ENCODE results near the gene CD6.

CD6 gene

GRCh38 chr11:60924906-60925853, 46.3 kb upstream of the CD6 start:
- TF ChIP-seq, protein P1, sequence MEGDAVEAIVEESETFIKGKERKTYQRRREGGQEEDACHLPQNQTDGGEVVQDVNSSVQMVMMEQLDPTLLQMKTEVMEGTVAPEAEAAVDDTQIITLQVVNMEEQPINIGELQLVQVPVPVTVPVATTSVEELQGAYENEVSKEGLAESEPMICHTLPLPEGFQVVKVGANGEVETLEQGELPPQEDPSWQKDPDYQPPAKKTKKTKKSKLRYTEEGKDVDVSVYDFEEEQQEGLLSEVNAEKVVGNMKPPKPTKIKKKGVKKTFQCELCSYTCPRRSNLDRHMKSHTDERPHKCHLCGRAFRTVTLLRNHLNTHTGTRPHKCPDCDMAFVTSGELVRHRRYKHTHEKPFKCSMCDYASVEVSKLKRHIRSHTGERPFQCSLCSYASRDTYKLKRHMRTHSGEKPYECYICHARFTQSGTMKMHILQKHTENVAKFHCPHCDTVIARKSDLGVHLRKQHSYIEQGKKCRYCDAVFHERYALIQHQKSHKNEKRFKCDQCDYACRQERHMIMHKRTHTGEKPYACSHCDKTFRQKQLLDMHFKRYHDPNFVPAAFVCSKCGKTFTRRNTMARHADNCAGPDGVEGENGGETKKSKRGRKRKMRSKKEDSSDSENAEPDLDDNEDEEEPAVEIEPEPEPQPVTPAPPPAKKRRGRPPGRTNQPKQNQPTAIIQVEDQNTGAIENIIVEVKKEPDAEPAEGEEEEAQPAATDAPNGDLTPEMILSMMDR (conservative IDR thresholded peaks at IDR 0.05), result no peak
- H3K27ac ChIP-seq, result peak overlapping the region; percentile 69; the same call in 1 of the 2 replicates

- TF ChIP-seq, protein P1 (conservative IDR thresholded peaks at IDR 0.05), result no peak
Measured at GRCh38 chr11:60925868-60926267, 45.6 kb upstream of the CD6 start.

GRCh38 chr11:60926500-60926899, 45.0 kb upstream of the CD6 start:
- TF ChIP-seq, protein P1 (conservative IDR thresholded peaks at IDR 0.05), result no peak
- no peak overlapping the region for H3K27ac ChIP-seq

More at GRCh38 chr11:60925868-60926267, 45.6 kb upstream of the CD6 start:
- no peak overlapping the region for H3K27ac ChIP-seq

DNA sequence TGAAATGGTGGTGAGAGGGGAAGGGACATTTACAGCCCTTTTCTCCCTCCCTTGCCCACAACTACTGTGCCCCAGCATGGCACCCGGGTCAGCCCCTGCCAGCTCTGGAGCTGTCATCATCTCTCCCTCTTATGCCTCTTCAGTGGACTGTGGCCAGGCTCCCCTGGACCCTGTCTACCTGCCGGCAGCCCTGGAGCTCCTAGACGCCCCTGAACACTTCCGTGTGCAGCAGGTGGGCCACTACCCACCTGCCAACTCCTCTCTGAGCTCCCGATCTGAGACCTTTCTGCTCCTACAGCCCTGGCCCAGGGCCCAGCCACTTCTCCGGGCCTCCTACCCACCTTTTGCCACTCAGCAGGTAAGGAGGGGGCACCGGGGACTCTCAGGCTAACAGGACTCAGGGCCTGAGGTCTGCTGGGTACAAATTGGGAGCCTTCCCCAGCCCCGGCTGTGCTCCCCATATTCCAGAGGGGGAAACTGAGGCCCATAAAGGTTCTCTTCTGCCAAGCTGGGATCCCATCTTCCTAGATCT, 44.4 kb upstream of the CD6 start:
- TF ChIP-seq, protein P1 (conservative IDR thresholded peaks at IDR 0.05), result no peak
- H3K27ac ChIP-seq, result no peak overlapping the region

- TF ChIP-seq, protein P1 (conservative IDR thresholded peaks at IDR 0.05), result no peak
- no peak overlapping the region for H3K27ac ChIP-seq
Measured at GRCh38 chr11:60927600-60927999, 43.9 kb upstream of the CD6 start.

GRCh38 chr11:60928563-60929001, 42.9 kb upstream of the CD6 start:
- TF ChIP-seq, protein P1 (conservative IDR thresholded peaks at IDR 0.05), result no peak

GRCh38 chr11:60929764-60930163, 41.7 kb upstream of the CD6 start:
- TF ChIP-seq, protein P1 (conservative IDR thresholded peaks at IDR 0.05), result no peak
- H3K27ac ChIP-seq, result no peak overlapping the region

More at GRCh38 chr11:60928563-60929001, 42.9 kb upstream of the CD6 start:
- H3K27ac ChIP-seq, result no peak overlapping the region

Measured in VCaP (cell line).